HG03520 (cell line): Measurements from ENCODE around the gene C12orf43.

Experiments
- ATAC-seq: cut with Tn5 transposase; IDR thresholded peaks from one replicate; pipeline ENCODE4 v1.9.1; 2021; ENCODE audit warnings: mild to moderate bottlenecking, moderate library complexity; ENCODE audit not compliant: unreplicated experiment

Gene C12orf43

DNA sequence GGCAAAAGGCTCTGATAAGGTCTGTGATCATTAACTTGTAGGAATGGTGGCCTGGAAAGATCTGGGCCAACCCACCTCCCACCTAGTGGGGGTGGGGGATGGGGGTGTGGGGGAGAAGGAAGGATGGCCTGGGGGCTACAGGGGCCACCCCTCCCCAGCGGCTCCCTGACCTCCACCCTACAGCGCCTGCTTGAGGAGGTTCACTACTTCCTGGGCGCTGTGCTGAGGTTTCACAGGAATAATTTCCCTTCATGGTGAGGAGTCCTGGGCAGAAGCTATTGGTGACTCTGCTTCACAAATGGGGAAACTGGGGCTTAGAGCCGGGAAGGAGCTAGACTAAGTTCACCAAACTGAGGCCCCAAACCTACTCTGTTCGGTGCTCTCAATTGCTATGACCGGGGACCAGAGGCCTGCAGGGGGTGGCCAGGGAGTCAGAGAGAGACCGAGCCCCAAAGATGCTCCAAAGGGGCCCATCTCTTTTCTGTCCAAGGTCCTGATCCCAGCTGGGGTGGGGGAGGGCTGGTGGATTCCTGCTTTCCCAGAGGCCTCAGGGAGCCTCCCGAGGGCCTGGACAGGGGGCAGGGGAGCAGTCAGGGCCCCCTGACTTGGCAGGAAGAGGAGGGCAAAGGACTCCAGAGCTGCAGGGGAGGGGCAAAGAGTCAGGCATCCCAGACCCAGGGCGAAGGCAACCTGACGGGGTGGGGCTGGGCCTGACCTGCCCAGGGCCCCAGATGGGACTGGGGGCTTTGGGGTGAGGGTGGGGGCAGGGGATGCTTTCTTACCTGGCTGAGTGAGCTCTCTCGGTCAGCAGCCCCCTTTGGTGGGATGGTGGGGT lies 36.2 kb downstream of the C12orf43 start:
- ATAC-seq, result no peak

GRCh38 chr12:120979220-120979861 lies 36.9 kb downstream of the C12orf43 start:
- no peak for ATAC-seq

GRCh38 chr12:120978296-120979219 lies 37.7 kb downstream of the C12orf43 start, which contains the start of gene HNF1A:
HNF1A (plus strand) TSS chr12:120978543; CDS start chr12:120978769, 226 bp downstream.
- ATAC-seq, result no peak

- ATAC-seq, result no peak
These were observed 38.6 kb downstream of the C12orf43 start for GRCh38 chr12:120977531-120978295.

DNA sequence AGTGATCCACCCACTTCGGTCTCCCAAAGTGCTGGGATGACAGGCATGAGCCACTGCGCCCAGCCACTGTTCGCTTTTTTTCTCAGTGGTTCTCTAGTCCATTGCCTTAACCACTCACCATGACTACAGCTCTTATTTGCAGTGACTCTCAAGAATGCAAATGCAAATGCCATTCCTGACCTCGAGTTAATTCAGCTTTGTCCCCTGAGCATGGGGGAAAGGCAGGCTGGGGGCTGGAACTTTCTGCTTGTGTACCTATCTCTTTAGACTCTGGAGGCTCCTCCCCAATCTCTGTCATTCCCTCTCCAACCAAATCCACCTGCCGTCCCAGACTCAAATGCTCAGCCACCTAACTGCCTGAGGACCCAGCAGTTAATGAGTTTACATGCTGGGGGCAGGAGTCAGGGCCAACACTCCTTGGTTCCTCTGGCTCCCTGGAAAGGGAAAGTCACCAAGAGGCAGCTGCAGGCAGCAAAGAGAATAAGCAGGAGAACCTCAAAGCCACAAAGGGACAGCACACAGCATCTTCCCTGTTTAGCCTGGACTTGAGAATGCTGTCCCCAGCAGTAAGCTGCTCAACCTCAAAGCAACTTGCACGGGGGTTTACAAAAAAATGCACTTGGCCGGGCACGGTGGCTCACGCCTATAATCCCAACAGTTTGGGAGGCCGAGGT lies 43.3 kb downstream of the C12orf43 start:
- no peak for ATAC-seq

DNA sequence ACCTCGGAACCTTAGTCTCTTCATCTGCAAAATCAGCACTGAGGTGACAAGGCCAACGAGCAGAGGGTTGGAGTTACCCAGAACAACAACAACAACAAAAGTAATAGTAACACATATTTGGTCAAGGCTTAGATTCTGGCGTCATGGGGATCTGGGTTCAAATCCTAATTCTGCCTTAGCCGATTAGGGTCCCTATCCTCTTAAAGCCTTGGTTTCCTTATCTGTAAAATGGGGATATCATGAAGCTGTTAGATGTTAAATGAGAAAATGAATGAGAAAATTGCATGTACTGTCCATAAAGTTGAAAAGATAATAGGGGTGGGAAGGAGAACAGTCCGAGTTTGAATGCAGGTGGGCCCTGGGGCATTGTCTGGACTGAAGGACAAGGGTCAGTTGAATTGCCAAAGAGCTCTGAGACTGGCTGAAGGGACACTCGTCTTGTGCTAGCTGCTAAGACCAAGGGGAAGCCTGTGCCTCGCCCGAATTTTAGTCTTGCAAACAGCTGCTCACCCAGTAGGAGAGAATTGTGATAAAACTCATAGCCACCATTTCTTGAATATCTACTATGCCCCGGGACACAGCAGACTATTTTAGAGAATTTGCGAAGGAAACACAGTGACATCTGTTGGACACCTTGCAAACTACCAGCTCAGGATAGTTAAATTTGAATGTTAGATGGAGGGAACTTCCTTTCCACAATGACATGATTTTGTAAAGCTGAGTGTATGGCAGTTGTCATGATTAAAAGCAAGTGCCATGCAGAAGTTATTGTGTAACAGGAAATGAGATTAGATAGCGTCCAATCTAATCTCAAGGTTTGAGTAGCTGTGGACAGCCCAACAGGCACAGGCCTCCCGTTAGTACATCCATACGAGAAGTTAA lies 44.7 kb downstream of the C12orf43 start:
- ATAC-seq, result no peak

DNA sequence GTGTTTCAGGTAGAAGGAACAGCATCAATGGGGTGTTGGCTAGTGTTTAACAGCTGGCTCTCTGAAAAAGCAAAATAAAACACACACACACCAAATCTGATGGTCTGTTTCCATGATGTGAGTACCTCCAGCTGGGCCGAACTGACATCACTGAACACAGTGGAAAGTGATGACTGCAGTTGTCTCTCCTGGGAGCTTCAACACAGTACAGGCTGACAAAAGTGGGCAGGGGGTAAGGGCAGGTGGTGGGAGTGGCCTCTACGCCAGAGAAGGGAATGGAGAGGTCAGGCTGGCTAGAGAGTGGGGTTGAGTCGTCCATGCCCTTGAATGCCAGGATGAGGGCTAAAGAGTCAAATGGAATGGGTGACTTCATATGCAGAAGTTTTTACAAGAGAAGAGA lies 46.0 kb downstream of the C12orf43 start:
- no peak for ATAC-seq

- ATAC-seq, result no peak
These were observed 50.7 kb downstream of the C12orf43 start for GRCh38 chr12:120965534-120966091.

DNA sequence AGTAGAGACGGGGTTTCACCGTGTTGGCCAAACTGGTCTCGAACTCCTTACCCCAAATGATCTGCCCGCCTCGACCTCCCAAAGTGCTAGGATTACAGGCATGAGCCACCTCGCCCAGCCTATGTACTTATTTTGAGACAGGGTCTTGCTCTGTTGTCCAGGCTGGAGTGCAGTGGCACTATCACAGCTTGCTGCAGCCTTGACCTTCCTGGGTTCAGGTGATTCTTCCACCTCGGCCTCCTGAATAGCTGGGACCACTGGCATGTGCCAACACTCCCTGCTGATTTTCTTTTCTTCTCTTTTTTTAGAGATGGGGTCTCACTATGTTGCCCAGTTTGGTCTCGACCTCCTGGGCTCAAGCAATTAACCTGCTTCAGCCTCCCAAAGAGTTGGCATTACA lies 52.0 kb downstream of the C12orf43 start:
- no peak for ATAC-seq

DNA sequence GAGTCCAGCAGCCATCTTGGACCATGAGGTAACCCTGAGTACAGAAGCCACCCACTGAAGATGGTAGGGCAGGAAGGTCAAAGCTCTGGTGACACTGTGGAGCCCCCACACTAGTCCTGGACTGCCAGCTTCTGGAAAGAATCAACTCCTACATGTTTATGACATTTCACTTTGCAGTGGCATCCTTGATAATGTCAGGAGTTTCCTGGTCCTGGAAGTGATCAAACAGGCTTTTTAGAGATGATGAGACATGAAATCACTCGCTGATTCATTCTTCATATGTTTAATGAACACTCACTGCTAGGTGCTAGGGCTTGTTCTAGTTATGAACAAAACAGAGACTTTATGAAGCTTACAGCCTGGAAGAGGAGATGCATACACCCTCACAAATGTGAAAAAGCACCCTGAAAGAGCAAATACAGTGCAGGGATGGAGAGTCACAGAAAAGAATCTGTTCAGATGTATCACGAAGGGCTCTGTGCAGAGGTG lies 53.7 kb downstream of the C12orf43 start:
- no peak for ATAC-seq

GRCh38 chr12:120961604-120962531 lies 54.4 kb downstream of the C12orf43 start:
- ATAC-seq, result no peak

GRCh38 chr12:120960657-120961056 lies 55.6 kb downstream of the C12orf43 start:
- no peak for ATAC-seq

GRCh38 chr12:120959111-120959878 lies 57.0 kb downstream of the C12orf43 start:
- no peak for ATAC-seq

- no peak for ATAC-seq
These were observed 59.5 kb downstream of the C12orf43 start for GRCh38 chr12:120956579-120957300.

GRCh38 chr12:120955232-120955631 lies 61.1 kb downstream of the C12orf43 start:
- no peak for ATAC-seq

- ATAC-seq, result no peak
These were observed 65.5 kb downstream of the C12orf43 start for GRCh38 chr12:120950807-120951206.
